ENCODE measurements around the gene CDV3.
A peak's percentile ranks its signal among the peaks of the same experiment; 100 is the strongest.

CDV3 gene

GRCh38 chr3:133568294-133569014 lies 5.0 kb upstream of the CDV3 start:
- no peak for FAIRE-seq

- no peak for FAIRE-seq
Measured at GRCh38 chr3:133570139-133570936, 3.1 kb upstream of the CDV3 start.

GRCh38 chr3:133570937-133571320 lies 2.6 kb upstream of the CDV3 start:
- FAIRE-seq: no peak

- no peak for FAIRE-seq
Measured at GRCh38 chr3:133572158-133573053, 1.1 kb upstream of the CDV3 start.

- peak; percentile 87 for FAIRE-seq
Measured at GRCh38 chr3:133573054-133573628, 345 bp upstream of the CDV3 start.

- FAIRE-seq: no peak
Measured at GRCh38 chr3:133574260-133574881, 885 bp downstream of the CDV3 start.

GRCh38 chr3:133575086-133575485 lies 1.6 kb downstream of the CDV3 start:
- FAIRE-seq: no peak

- FAIRE-seq: no peak
Measured at GRCh38 chr3:133576169-133576568, 2.7 kb downstream of the CDV3 start.

GRCh38 chr3:133578548-133579191 lies 5.2 kb downstream of the CDV3 start:
- no peak for FAIRE-seq

GRCh38 chr3:133583396-133583795 lies 9.9 kb downstream of the CDV3 start:
- FAIRE-seq: no peak

GRCh38 chr3:133588035-133588434 lies 14.5 kb downstream of the CDV3 start:
- no peak for FAIRE-seq

- no peak for FAIRE-seq
Measured at GRCh38 chr3:133588784-133589465, 15.4 kb downstream of the CDV3 start.

GRCh38 chr3:133589503-133589902 lies 16.0 kb downstream of the CDV3 start:
- no peak for FAIRE-seq

GRCh38 chr3:133591271-133591742 lies 17.8 kb downstream of the CDV3 start:
- no peak for FAIRE-seq

- no peak for FAIRE-seq
Measured at GRCh38 chr3:133592843-133593242, 19.4 kb downstream of the CDV3 start.

- no peak for FAIRE-seq
Measured at GRCh38 chr3:133593243-133593642, 19.8 kb downstream of the CDV3 start.

GRCh38 chr3:133595341-133595740 lies 21.9 kb downstream of the CDV3 start:
- FAIRE-seq: no peak

GRCh38 chr3:133598405-133598804 lies 24.9 kb downstream of the CDV3 start:
- no peak for FAIRE-seq

- FAIRE-seq: no peak
Measured at GRCh38 chr3:133599280-133599679, 25.8 kb downstream of the CDV3 start.

- no peak for FAIRE-seq
Measured at GRCh38 chr3:133600572-133601081, 27.1 kb downstream of the CDV3 start.

GRCh38 chr3:133606342-133606741 lies 32.9 kb downstream of the CDV3 start:
- no peak for FAIRE-seq

All from islet of Langerhans (tissue), 1 donor.